KMS-11 (cell line): ENCODE measurements around the gene ACSF3.

Experiments
- H2AFZ ChIP-seq: fragments of 200-600 bp; sonication (generic); 2 replicates; pipeline ENCODE4 v1.6.1; 2016; ENCODE audit warnings: antibody characterized with exemption, mixed run types, low read depth
- H3K27ac ChIP-seq: fragments of 200-600 bp; sonication (generic); 2 replicates; pipeline ENCODE4 v1.6.1; 2016; ENCODE audit warnings: mild to moderate bottlenecking, mixed run types
- H3K27me3 ChIP-seq: fragments of 200-600 bp; sonication (generic); 2 replicates; pipeline ENCODE4 v1.6.1; 2017; ENCODE audit warnings: mild to moderate bottlenecking, low read depth, mixed run types, moderate library complexity; ENCODE audit not compliant: insufficient read depth
- H3K36me3 ChIP-seq: fragments of 200-600 bp; sonication (generic); 2 replicates; pipeline ENCODE4 v1.6.1; 2017; ENCODE audit warnings: mild to moderate bottlenecking, mixed run types; ENCODE audit not compliant: insufficient read depth
- H3K4me1 ChIP-seq: fragments of 200-600 bp; sonication (generic); 2 replicates; pipeline ENCODE4 v1.6.1; 2016; ENCODE audit warnings: mild to moderate bottlenecking, low read depth, mixed run types; ENCODE audit not compliant: poor library complexity, severe bottlenecking
- H3K4me2 ChIP-seq: fragments of 200-600 bp; sonication (generic); 2 replicates; pipeline ENCODE4 v1.7.0; 2016; ENCODE audit warnings: mild to moderate bottlenecking, mixed run types
- H3K4me3 ChIP-seq: fragments of 200-600 bp; sonication (generic); IDR thresholded peaks from 2 replicates; pipeline ENCODE4 v1.6.1; 2017; ENCODE audit warnings: low read depth, low read length, mixed read lengths; ENCODE audit not compliant: insufficient read depth
- H3K79me2 ChIP-seq: fragments of 200-600 bp; sonication (generic); 2 replicates; pipeline ENCODE4 v1.6.1; 2016; ENCODE audit warnings: low read depth, mixed run types; ENCODE audit not compliant: insufficient read depth
- H3K9ac ChIP-seq: fragments of 200-600 bp; sonication (generic); 2 replicates; pipeline ENCODE4 v1.6.1; 2016; ENCODE audit warnings: mild to moderate bottlenecking, mixed run types
- H4K20me1 ChIP-seq: fragments of 200-600 bp; sonication (generic); 2 replicates; pipeline ENCODE4 v1.6.1; 2016; ENCODE audit warnings: mild to moderate bottlenecking, mixed run types; ENCODE audit not compliant: insufficient read depth
- CTCF ChIP-seq: fragments of 200-600 bp; sonication (generic); conservative IDR thresholded peaks from 2 replicates; pipeline ENCODE4 v1.6.1; 2017; ENCODE audit warnings: low read depth, mild to moderate bottlenecking, antibody characterized with exemption, low read length, moderate library complexity, mixed read lengths

The ACSF3 gene

GRCh38 chr16:89061590-89062380 is 31.9 kb upstream of the ACSF3 start:
- Histone ChIP-seq H3K4me3 (no peak overlapping the region), H3K9ac (no peak overlapping the region), H3K36me3 (no peaks in the 10 kb centered on the region), H4K20me1 (no peaks in the 10 kb centered on the region), H3K27me3 (peaks cover 95% of the 10 kb centered on the region), H3K4me2 (no peak overlapping the region), H3K4me1 (no peaks in the 10 kb centered on the region), H3K79me2 (no peaks in the 10 kb centered on the region), H3K27ac (no peak overlapping the region), H2AFZ (no peak overlapping the region)
- TF ChIP-seq CTCF: no peak

GRCh38 chr16:89062389-89063345 is 31.0 kb upstream of the ACSF3 start:
- Histone ChIP-seq H4K20me1 (no peaks in the 10 kb centered on the region), H2AFZ (no peak overlapping the region), H3K27ac (no peak overlapping the region), H3K4me1 (no peaks in the 10 kb centered on the region), H3K27me3 (peaks cover 96% of the 10 kb centered on the region), H3K9ac (no peak overlapping the region), H3K4me2 (no peak overlapping the region), H3K79me2 (no peaks in the 10 kb centered on the region), H3K4me3 (no peak overlapping the region), H3K36me3 (no peaks in the 10 kb centered on the region)
- no peak for TF ChIP-seq CTCF

- Histone ChIP-seq H2AFZ (no peak overlapping the region), H3K79me2 (no peaks in the 10 kb centered on the region), H3K9ac (no peak overlapping the region), H3K27ac (no peak overlapping the region), H3K4me1 (no peaks in the 10 kb centered on the region), H3K27me3 (peaks cover 97% of the 10 kb centered on the region), H3K4me3 (no peak overlapping the region), H4K20me1 (no peaks in the 10 kb centered on the region), H3K4me2 (no peak overlapping the region), H3K36me3 (no peaks in the 10 kb centered on the region)
- no peak for TF ChIP-seq CTCF
Measured at GRCh38 chr16:89063768-89064320, 29.8 kb upstream of the ACSF3 start.

GRCh38 chr16:89064606-89065457 is 28.8 kb upstream of the ACSF3 start:
- Histone ChIP-seq H3K4me3 (no peak overlapping the region), H3K4me1 (no peaks in the 10 kb centered on the region), H3K4me2 (no peak overlapping the region), H3K36me3 (no peaks in the 10 kb centered on the region), H3K9ac (no peak overlapping the region), H3K79me2 (no peaks in the 10 kb centered on the region), H4K20me1 (no peaks in the 10 kb centered on the region), H3K27ac (no peak overlapping the region), H3K27me3 (peaks cover 94% of the 10 kb centered on the region), H2AFZ (no peak overlapping the region)
- TF ChIP-seq CTCF: no peak
